HG03045 (cell line): ENCODE results near the gene PTGER2.

Experiments
- ATAC-seq: cut with Tn5 transposase; IDR thresholded peaks from one replicate; pipeline ENCODE4 v1.9.1; 2021; ENCODE audit warnings: mild to moderate bottlenecking, moderate library complexity; ENCODE audit not compliant: unreplicated experiment

PTGER2 gene

GRCh38 chr14:52365071-52365470 lies 51.0 kb downstream of the PTGER2 start:
- ATAC-seq = no peak

DNA sequence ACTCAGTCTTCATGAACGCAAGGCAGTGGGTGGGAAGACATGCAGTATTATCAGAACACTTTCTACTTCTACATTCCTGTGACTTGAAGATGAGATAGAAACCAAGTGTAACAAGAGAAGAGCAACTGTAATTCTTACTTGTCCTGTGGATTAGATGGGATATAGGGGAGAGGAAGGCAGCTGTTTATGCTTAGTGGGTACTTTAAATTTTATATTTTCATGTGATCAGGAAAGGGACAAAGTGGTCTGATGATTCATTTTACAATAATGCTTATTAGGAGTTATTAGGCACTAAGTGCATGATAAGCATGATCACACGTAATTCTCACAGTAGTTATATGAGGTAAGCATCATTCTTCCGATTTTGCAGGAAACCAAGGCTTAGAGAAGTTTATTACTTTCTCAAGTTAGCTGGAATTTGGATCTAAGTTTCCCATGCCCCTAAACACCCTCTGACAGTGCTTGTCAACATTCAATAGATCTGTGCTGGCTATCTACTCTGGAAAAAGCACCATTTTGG lies 52.7 kb downstream of the PTGER2 start:
- no peak for ATAC-seq

GRCh38 chr14:52369305-52369801 lies 55.2 kb downstream of the PTGER2 start:
- no peak for ATAC-seq

GRCh38 chr14:52370406-52370935 lies 56.4 kb downstream of the PTGER2 start:
- no peak for ATAC-seq

- no peak for ATAC-seq
Measured at GRCh38 chr14:52377940-52378339, 63.8 kb downstream of the PTGER2 start.
